Hepatocyte (in vitro differentiated cells): ENCODE results near the gene EAF2. TPM values are rescaled to one million over a fixed set of nuclear protein-coding genes. Genes with fewer than 3 reads are reported as not detected.

Experiments
- DNase-seq: peaks from one replicate; pipeline ENCODE4 v3.0.0-alpha.2; 2016; ENCODE audit warnings: low spot score
- H2AFZ ChIP-seq: fragments of 200-600 bp; sonication (generic); 2 replicates; pipeline ENCODE4 v1.6.0; 2016; ENCODE audit warnings: antibody characterized with exemption, mild to moderate bottlenecking
- H3K27ac ChIP-seq: fragments of 200-600 bp; sonication (generic); 2 replicates; pipeline ENCODE4 v1.5.1; 2016; ENCODE audit warnings: mild to moderate bottlenecking
- H3K27me3 ChIP-seq: fragments of 200-600 bp; sonication (generic); 2 replicates; pipeline ENCODE4 v1.6.1; 2016
- H3K36me3 ChIP-seq: fragments of 200-600 bp; sonication (generic); replicated peaks from 2 replicates; pipeline ENCODE4 v1.5.1; 2016; ENCODE audit warnings: low read depth; ENCODE audit not compliant: insufficient read depth
- H3K4me1 ChIP-seq: fragments of 200-600 bp; sonication (generic); 2 replicates; pipeline ENCODE4 v1.5.1; 2016; ENCODE audit warnings: mild to moderate bottlenecking, moderate library complexity; ENCODE audit not compliant: insufficient read depth
- H3K4me2 ChIP-seq: fragments of 200-600 bp; sonication (generic); 2 replicates; pipeline ENCODE4 v1.6.0; 2016
- H3K4me3 ChIP-seq: fragments of 200-600 bp; sonication (generic); 2 replicates; pipeline ENCODE4 v1.5.1; 2016; ENCODE audit warnings: mild to moderate bottlenecking
- H3K79me2 ChIP-seq: fragments of 200-600 bp; sonication (generic); 2 replicates; pipeline ENCODE4 v1.6.0; 2017; ENCODE audit warnings: mild to moderate bottlenecking
- H3K9me2 ChIP-seq: fragments of 200-600 bp; sonication (generic); replicated peaks from 2 replicates; pipeline ENCODE4 v1.6.0; 2017; ENCODE audit warnings: mild to moderate bottlenecking; ENCODE audit not compliant: insufficient read depth
- H3K9me3 ChIP-seq: fragments of 200-600 bp; sonication (generic); 2 replicates; pipeline ENCODE4 v1.5.1; 2016; ENCODE audit warnings: low read depth, mild to moderate bottlenecking
- H4K20me1 ChIP-seq: fragments of 200-600 bp; sonication (generic); 2 replicates; pipeline ENCODE4 v1.6.0; 2016; ENCODE audit warnings: mild to moderate bottlenecking; ENCODE audit not compliant: insufficient read depth, poor library complexity, severe bottlenecking
- EZH2 ChIP-seq: fragments of 200-600 bp; sonication (generic); IDR thresholded peaks from 2 replicates; pipeline ENCODE4 v1.6.1; 2016; ENCODE audit warnings: antibody characterized with exemption, mild to moderate bottlenecking, borderline replicate concordance
- EZH2phosphoT487 ChIP-seq: fragments of 200-600 bp; sonication (generic); IDR thresholded peaks from one replicate; pipeline ENCODE4 v1.6.1; 2018; ENCODE audit warnings: antibody characterized with exemption, mild to moderate bottlenecking, low read depth, moderate library complexity; ENCODE audit not compliant: unreplicated experiment, severe bottlenecking
- whole genome bisulfite sequencing: methylation state at CpG from one replicate; pipeline ENCODE4 v1.1.6; 2016; ENCODE audit warnings: low lambda C conversion rate; ENCODE audit errors: missing lambda C conversion rate; 5-methylcytosine and 5-hydroxymethylcytosine counted together
- polyA plus RNA-seq: library from polyadenylated mRNA; unstranded; fragments of >200 nt; fragmentation: Nextera tagmentation; extraction: Ambion mirVana; gene quantifications from 2 replicates; pipeline ENCODE4 v1.2.1, GENCODE V29; 2016
- total RNA-seq: library from RNA; depleted of rRNA; stranded (reverse); fragments of >200 nt; gene quantifications from 2 replicates; pipeline ENCODE4 v1.2.3, GENCODE V29; 2014
- TF ChIP-seq, protein P1 (sequence below): fragments of 200-600 bp; sonication (generic); IDR thresholded peaks from 2 replicates; pipeline ENCODE4 v1.5.1; 2016; ENCODE audit warnings: antibody characterized with exemption, mild to moderate bottlenecking; ENCODE audit not compliant: poor library complexity

EAF2 gene
- total and polyA plus RNA-seq, 2 experiments from 2014 or later: 7.4 to 9.7 TPM

DNA sequence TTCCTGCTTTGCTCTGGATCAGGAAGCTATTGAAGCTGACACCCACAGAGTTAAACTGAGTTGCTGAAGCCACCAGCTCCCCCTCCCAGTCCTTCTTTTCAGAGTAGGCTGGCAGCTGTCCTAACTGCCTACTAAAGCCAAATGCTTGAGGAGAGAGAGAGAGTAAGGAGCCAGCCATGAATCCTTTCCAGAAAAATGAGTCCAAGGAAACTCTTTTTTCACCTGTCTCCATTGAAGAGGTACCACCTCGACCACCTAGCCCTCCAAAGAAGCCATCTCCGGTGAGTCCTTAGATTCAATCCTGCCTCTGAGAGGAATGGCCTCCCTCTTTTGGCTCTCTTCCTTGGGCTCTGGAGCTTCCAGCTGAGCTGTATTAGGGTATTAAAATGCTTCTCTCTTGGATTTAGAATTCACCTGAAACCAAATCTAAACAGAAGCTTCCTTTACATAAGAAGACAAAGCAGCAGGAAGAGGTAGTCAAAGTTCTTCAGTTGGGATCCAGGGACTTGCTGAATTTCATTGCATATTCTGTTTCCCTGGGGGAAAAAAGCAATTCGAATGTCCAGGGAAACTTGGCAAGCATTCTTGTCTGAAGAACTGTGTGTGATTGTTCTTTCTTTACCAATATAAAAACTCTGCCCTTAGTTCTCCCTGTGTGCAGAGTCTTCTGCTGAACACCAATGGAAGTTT, 59.4 kb downstream of the EAF2 start, which contains the start of gene SLC15A2:
Gene SLC15A2 (plus strand): TSS at position 101 of the 690 bp plus-strand sequence. CDS start 76 bp downstream, at position 177.
- Histone ChIP-seq H3K4me1 (peaks cover 6% of the 10 kb centered on the region), H3K4me3 (no peak within 1 kb of the TSS)
- TF ChIP-seq EZH2 (no peak), EZH2phosphoT487 (no peak)
- TF ChIP-seq, protein P1, sequence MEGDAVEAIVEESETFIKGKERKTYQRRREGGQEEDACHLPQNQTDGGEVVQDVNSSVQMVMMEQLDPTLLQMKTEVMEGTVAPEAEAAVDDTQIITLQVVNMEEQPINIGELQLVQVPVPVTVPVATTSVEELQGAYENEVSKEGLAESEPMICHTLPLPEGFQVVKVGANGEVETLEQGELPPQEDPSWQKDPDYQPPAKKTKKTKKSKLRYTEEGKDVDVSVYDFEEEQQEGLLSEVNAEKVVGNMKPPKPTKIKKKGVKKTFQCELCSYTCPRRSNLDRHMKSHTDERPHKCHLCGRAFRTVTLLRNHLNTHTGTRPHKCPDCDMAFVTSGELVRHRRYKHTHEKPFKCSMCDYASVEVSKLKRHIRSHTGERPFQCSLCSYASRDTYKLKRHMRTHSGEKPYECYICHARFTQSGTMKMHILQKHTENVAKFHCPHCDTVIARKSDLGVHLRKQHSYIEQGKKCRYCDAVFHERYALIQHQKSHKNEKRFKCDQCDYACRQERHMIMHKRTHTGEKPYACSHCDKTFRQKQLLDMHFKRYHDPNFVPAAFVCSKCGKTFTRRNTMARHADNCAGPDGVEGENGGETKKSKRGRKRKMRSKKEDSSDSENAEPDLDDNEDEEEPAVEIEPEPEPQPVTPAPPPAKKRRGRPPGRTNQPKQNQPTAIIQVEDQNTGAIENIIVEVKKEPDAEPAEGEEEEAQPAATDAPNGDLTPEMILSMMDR: no peak

DNA sequence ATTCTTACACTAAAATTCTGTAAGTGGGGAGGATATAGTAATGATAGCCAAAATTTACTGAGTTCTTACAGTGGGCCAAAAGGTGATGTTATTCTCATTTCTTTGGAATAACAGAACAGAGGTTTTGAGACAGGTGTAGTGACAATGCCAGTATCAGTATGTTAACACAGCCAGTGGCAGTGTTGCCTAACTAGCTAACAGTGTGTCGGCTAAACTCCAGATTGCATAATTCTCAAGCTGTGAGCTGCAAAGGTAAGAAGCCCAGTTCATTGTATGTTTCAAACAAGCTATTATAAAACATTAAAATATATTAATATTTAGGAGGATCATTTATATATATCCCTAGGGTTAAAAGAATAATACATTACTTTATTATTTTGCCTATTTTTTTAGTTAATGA, 60.1 kb downstream of the EAF2 start:
- no peaks in the 10 kb centered on the region for H3K79me2 ChIP-seq
- peaks cover 6% of the 10 kb centered on the region for H3K4me1 ChIP-seq
- no peaks in the 10 kb centered on the region for H3K27me3 ChIP-seq
- 0% methylated on average over 1 of the region's 1 CpG for WGBS
- H3K9me3 ChIP-seq: no peaks in the 10 kb centered on the region
- no peaks in the 10 kb centered on the region for H4K20me1 ChIP-seq
- no peaks in the 10 kb centered on the region for H3K9me2 ChIP-seq
- TF ChIP-seq EZH2 (no peak), EZH2phosphoT487 (no peak)
- TF ChIP-seq, protein P1: no peak
- peak overlapping the region; percentile 45 for H3K27ac ChIP-seq
- no peak overlapping the region for H3K4me3 ChIP-seq
- peak overlapping the region; percentile 42 for H3K4me2 ChIP-seq
- no peaks in the 10 kb centered on the region for H3K36me3 ChIP-seq
- DNase-seq: peak; percentile 32
- H2AFZ ChIP-seq: no peak overlapping the region

More for the DNA sequence above, 59.4 kb downstream of the EAF2 start, which contains the start of gene SLC15A2:
- WGBS: 29% methylated on average over 3 of the region's 3 CpGs
- Histone ChIP-seq H3K9me2 (no peaks in the 10 kb centered on the region), H4K20me1 (no peaks in the 10 kb centered on the region), H3K27ac (peak within 1 kb of the TSS; percentile 45), H2AFZ (no peak within 1 kb of the TSS), H3K27me3 (no peaks in the 10 kb centered on the region), H3K79me2 (no peaks in the 10 kb centered on the region), H3K9me3 (no peaks in the 10 kb centered on the region), H3K4me2 (peak within 1 kb of the TSS; percentile 42), H3K36me3 (no peaks in the 10 kb centered on the region)
- no peak for DNase-seq

DNA sequence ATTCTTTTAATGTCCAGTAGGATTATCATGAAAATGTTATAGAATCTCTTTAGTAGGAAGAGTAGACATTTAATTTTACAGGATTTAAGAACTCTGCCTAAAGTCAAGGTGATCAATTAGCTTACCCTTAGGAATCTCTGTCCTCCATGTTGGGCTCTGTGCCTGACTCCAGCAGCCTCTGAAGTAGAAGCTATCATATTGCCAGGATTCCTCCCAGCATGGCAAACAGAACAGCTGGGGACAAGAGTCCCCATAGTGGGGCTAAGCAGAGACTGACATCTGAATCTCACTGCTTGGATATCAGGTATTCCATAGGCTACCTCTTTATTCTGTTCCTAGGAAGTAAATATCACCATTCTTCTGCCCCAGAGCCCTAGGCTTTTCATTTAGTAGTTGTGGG, 60.7 kb downstream of the EAF2 start:
- H3K27me3 ChIP-seq: no peaks in the 10 kb centered on the region
- no peak overlapping the region for H3K4me3 ChIP-seq
- no peak for DNase-seq
- H3K4me1 ChIP-seq: peaks cover 6% of the 10 kb centered on the region
- no peaks in the 10 kb centered on the region for H3K9me2 ChIP-seq
- H3K79me2 ChIP-seq: no peaks in the 10 kb centered on the region
- no peak overlapping the region for H3K27ac ChIP-seq
- H4K20me1 ChIP-seq: no peaks in the 10 kb centered on the region
- H2AFZ ChIP-seq: no peak overlapping the region
- no peaks in the 10 kb centered on the region for H3K9me3 ChIP-seq
- TF ChIP-seq EZH2phosphoT487 (no peak), EZH2 (no peak)
- TF ChIP-seq, protein P1: no peak
- no peak overlapping the region for H3K4me2 ChIP-seq
- H3K36me3 ChIP-seq: no peaks in the 10 kb centered on the region
